ENCODE results near the gene NCAM2.

GRCh38 chr21:21018821-21019220 is 20.6 kb downstream of the NCAM2 start:
- TF ChIP-seq, protein P1, sequence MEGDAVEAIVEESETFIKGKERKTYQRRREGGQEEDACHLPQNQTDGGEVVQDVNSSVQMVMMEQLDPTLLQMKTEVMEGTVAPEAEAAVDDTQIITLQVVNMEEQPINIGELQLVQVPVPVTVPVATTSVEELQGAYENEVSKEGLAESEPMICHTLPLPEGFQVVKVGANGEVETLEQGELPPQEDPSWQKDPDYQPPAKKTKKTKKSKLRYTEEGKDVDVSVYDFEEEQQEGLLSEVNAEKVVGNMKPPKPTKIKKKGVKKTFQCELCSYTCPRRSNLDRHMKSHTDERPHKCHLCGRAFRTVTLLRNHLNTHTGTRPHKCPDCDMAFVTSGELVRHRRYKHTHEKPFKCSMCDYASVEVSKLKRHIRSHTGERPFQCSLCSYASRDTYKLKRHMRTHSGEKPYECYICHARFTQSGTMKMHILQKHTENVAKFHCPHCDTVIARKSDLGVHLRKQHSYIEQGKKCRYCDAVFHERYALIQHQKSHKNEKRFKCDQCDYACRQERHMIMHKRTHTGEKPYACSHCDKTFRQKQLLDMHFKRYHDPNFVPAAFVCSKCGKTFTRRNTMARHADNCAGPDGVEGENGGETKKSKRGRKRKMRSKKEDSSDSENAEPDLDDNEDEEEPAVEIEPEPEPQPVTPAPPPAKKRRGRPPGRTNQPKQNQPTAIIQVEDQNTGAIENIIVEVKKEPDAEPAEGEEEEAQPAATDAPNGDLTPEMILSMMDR (IDR thresholded peaks at IDR 0.05) = no peak
- TF ChIP-seq EP300 (IDR thresholded peaks at IDR 0.05) = no peak
- no peak for TF ChIP-seq POLR2AphosphoS5 (IDR thresholded peaks at IDR 0.05)
- no peak for TF ChIP-seq POLR2A (IDR thresholded peaks at IDR 0.05; ENCODE audit: low read depth)

All from esophagus muscularis mucosa (tissue), 4 donors.